H1 (cell line): ENCODE measurements around the gene GALNTL6. TPM values are rescaled to one million over a fixed set of nuclear protein-coding genes. Genes with fewer than 3 reads are reported as not detected.

Source experiments
- EGR1 ChIP-seq: IDR thresholded peaks from 2 replicates; pipeline ENCODE4 v1.6.1; 2011; ENCODE audit warnings: low read depth, low read length, borderline replicate concordance
- polyA plus RNA-seq, 7 experiments: library from polyadenylated mRNA; depleted of rRNA in 3 of 7; stranded (reverse) in 5 of 7; unstranded in 2 of 7; fragments of >200 nt in 5 of 7; fragments of 200-250 nt in 2 of 7; gene quantifications; 1 replicate in 5 of 7; 2 replicates in 1 of 7; 4 replicates in 1 of 7; pipeline versions ENCODE4 v1.2.1 to v1.2.3, GENCODE V29; 2011 to 2013; ENCODE audit warnings: missing spikeins in 2 of 7, mixed read lengths in 2 of 7
- total RNA-seq: library from RNA; stranded (reverse); fragmentation: NEBNext Ultra II Directional; extraction: Animal tissue kit (Norgen Biotek cat#: 25700); gene quantifications from 2 replicates; pipeline ENCODE4 v1.2.1, GENCODE V29; 2021

GALNTL6 gene
- total and polyA plus RNA-seq, 2 of the 8 experiments (the other 6 are each of a cell fraction or from before 2014, with no cell fraction given), result 0.03 to 0.32 TPM

- no peak for TF ChIP-seq EGR1
Measured at GRCh38 chr4:172851534-172851933, 1038.3 kb downstream of the GALNTL6 start (continued).
